Neural cell (in vitro differentiated cells): ENCODE measurements around the gene PIGZ.

Experiments
- EZH2 ChIP-seq: fragments of 200-600, 300-800 bp; shearing (Covaris generic), sonication (generic); IDR thresholded peaks from 2 replicates; pipeline ENCODE4 v1.6.1; 2014; ENCODE audit warnings: antibody characterized with exemption, low read length, borderline replicate concordance, mild to moderate bottlenecking; ENCODE audit not compliant: insufficient read depth, poor library complexity, severe bottlenecking
- TAF1 ChIP-seq: IDR thresholded peaks from 2 replicates; pipeline ENCODE4 v1.6.1; 2012; ENCODE audit warnings: low read depth
- TF ChIP-seq, protein P1 (sequence below): fragments of 450-650 bp; IDR thresholded peaks from 2 replicates; pipeline ENCODE4 v1.5.1; 2014; ENCODE audit warnings: antibody characterized with exemption, mild to moderate bottlenecking, moderate library complexity; ENCODE audit not compliant: poor library complexity, severe bottlenecking

- TF ChIP-seq, protein P1, sequence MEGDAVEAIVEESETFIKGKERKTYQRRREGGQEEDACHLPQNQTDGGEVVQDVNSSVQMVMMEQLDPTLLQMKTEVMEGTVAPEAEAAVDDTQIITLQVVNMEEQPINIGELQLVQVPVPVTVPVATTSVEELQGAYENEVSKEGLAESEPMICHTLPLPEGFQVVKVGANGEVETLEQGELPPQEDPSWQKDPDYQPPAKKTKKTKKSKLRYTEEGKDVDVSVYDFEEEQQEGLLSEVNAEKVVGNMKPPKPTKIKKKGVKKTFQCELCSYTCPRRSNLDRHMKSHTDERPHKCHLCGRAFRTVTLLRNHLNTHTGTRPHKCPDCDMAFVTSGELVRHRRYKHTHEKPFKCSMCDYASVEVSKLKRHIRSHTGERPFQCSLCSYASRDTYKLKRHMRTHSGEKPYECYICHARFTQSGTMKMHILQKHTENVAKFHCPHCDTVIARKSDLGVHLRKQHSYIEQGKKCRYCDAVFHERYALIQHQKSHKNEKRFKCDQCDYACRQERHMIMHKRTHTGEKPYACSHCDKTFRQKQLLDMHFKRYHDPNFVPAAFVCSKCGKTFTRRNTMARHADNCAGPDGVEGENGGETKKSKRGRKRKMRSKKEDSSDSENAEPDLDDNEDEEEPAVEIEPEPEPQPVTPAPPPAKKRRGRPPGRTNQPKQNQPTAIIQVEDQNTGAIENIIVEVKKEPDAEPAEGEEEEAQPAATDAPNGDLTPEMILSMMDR: no peak
- TF ChIP-seq TAF1: no peak
- no peak for TF ChIP-seq EZH2
These were observed 66.9 kb downstream of the PIGZ start for GRCh38 chr3:196901768-196902167.
